Smooth muscle cell (in vitro differentiated cells): ENCODE data around the gene LRRC59. TPM values are rescaled to one million over a fixed set of nuclear protein-coding genes. Genes with fewer than 3 reads are reported as not detected.
A peak's percentile ranks its signal among the peaks of the same experiment; 100 is the strongest.
"Not testable (repeated sequence)": the region's sequence is repeated elsewhere in the genome, so short reads cannot be mapped to it uniquely, and the experiment has no call there.

ENCODE experiments used
- DNase-seq: peaks from one replicate; lab custom pipeline; 2025; ENCODE audit not compliant: unreplicated experiment; lab: John Stamatoyannopoulos, UW
- H2AFZ ChIP-seq: fragments of 200-600 bp; sonication (generic); 2 replicates; pipeline ENCODE4 v1.6.0; 2016; ENCODE audit warnings: antibody characterized with exemption, low read depth, mild to moderate bottlenecking
- H3F3A ChIP-seq: fragments of 200-600 bp; sonication (generic); 2 replicates; pipeline ENCODE4 v1.6.0; 2017; ENCODE audit warnings: antibody characterized with exemption, low read depth
- H3K27ac ChIP-seq: fragments of 200-600 bp; sonication (generic); 2 replicates; pipeline ENCODE4 v1.5.1; 2016; ENCODE audit warnings: low read depth, mild to moderate bottlenecking
- H3K27me3 ChIP-seq: fragments of 200-600 bp; sonication (generic); 2 replicates; pipeline ENCODE4 v1.6.1; 2016; ENCODE audit warnings: low read depth, mild to moderate bottlenecking
- H3K36me3 ChIP-seq: fragments of 200-600 bp; sonication (generic); 2 replicates; pipeline ENCODE4 v1.5.1; 2016; ENCODE audit warnings: low read depth
- H3K4me1 ChIP-seq: fragments of 200-600 bp; sonication (generic); 2 replicates; pipeline ENCODE4 v1.5.1; 2016; ENCODE audit warnings: low read depth
- H3K4me2 ChIP-seq: fragments of 200-600 bp; sonication (generic); 2 replicates; pipeline ENCODE4 v1.6.0; 2016; ENCODE audit warnings: mild to moderate bottlenecking
- H3K4me3 ChIP-seq: fragments of 200-600 bp; sonication (generic); 2 replicates; pipeline ENCODE4 v1.5.1; 2016; ENCODE audit warnings: mild to moderate bottlenecking
- H3K79me2 ChIP-seq: fragments of 200-600 bp; sonication (generic); 2 replicates; pipeline ENCODE4 v1.6.0; 2016; ENCODE audit warnings: low read depth, mild to moderate bottlenecking
- H3K9ac ChIP-seq: fragments of 200-600 bp; sonication (generic); 2 replicates; pipeline ENCODE4 v1.6.0; 2016; ENCODE audit warnings: low read depth
- H3K9me3 ChIP-seq: fragments of 200-600 bp; sonication (generic); replicated peaks from 2 replicates; pipeline ENCODE4 v1.5.1; 2016; ENCODE audit warnings: low read depth
- H4K20me1 ChIP-seq: fragments of 200-600 bp; sonication (generic); 2 replicates; pipeline ENCODE4 v1.6.0; 2016; ENCODE audit warnings: low read depth
- WGBS: methylation state at CpG from one replicate; pipeline ENCODE4 v1.1.7; 2016; ENCODE audit warnings: low lambda C conversion rate; 5-methylcytosine and 5-hydroxymethylcytosine counted together
- polyA plus RNA-seq: library from polyadenylated mRNA; unstranded; fragments of >200 nt; fragmentation: Nextera tagmentation; extraction: Ambion mirVana; gene quantifications from 2 replicates; pipeline ENCODE4 v1.2.1, GENCODE V29; 2016
- total RNA-seq: library from RNA; depleted of rRNA; stranded (reverse); fragments of >200 nt; gene quantifications from 2 replicates; pipeline ENCODE4 v1.2.3, GENCODE V29; 2014
- TF ChIP-seq, protein P1 (sequence below): fragments of 200-600 bp; sonication (generic); IDR thresholded peaks from 2 replicates; pipeline ENCODE4 v1.5.1; 2017; ENCODE audit warnings: borderline replicate concordance, mild to moderate bottlenecking, antibody characterized with exemption; ENCODE audit not compliant: insufficient read depth, poor library complexity, severe bottlenecking

LRRC59 gene
- total and polyA plus RNA-seq, 2 experiments from 2014 or later: 160 to 161 TPM

DNA sequence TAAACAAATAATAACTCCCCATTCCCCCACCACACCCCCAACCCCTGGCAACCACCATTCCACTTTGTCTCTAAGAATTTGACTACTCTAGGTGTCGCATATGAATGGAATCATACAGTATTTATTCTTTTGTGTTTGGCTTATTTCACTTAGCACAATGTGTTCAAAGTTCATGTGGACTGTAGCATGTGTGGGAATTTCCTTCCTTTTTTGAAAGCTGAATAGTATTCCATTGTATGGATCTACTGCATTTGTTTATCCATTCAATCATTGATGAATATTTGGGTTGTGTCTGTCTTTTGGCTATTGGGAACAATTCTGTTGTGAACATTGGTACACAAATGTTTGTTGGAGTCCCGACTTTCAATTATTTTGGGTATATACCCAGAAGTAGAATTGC lies 25.4 kb upstream of the LRRC59 start:
- H3K4me2 ChIP-seq: no peak overlapping the region
- no peaks in the 10 kb centered on the region for H3K36me3 ChIP-seq
- no peak for DNase-seq
- no peaks in the 10 kb centered on the region for H4K20me1 ChIP-seq
- no peak overlapping the region for H3K9ac ChIP-seq
- peaks cover 11% of the 10 kb centered on the region for H3F3A ChIP-seq
- H3K4me3 ChIP-seq: no peak overlapping the region
- H3K27ac ChIP-seq: no peak overlapping the region
- 97% methylated on average over 2 of the region's 2 CpGs for WGBS
- H3K9me3 ChIP-seq: no peaks in the 10 kb centered on the region
- no peak overlapping the region for H2AFZ ChIP-seq
- H3K79me2 ChIP-seq: no peaks in the 10 kb centered on the region
- no peaks in the 10 kb centered on the region for H3K27me3 ChIP-seq
- H3K4me1 ChIP-seq: peaks cover 13% of the 10 kb centered on the region
- TF ChIP-seq, protein P1, sequence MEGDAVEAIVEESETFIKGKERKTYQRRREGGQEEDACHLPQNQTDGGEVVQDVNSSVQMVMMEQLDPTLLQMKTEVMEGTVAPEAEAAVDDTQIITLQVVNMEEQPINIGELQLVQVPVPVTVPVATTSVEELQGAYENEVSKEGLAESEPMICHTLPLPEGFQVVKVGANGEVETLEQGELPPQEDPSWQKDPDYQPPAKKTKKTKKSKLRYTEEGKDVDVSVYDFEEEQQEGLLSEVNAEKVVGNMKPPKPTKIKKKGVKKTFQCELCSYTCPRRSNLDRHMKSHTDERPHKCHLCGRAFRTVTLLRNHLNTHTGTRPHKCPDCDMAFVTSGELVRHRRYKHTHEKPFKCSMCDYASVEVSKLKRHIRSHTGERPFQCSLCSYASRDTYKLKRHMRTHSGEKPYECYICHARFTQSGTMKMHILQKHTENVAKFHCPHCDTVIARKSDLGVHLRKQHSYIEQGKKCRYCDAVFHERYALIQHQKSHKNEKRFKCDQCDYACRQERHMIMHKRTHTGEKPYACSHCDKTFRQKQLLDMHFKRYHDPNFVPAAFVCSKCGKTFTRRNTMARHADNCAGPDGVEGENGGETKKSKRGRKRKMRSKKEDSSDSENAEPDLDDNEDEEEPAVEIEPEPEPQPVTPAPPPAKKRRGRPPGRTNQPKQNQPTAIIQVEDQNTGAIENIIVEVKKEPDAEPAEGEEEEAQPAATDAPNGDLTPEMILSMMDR: no peak

DNA sequence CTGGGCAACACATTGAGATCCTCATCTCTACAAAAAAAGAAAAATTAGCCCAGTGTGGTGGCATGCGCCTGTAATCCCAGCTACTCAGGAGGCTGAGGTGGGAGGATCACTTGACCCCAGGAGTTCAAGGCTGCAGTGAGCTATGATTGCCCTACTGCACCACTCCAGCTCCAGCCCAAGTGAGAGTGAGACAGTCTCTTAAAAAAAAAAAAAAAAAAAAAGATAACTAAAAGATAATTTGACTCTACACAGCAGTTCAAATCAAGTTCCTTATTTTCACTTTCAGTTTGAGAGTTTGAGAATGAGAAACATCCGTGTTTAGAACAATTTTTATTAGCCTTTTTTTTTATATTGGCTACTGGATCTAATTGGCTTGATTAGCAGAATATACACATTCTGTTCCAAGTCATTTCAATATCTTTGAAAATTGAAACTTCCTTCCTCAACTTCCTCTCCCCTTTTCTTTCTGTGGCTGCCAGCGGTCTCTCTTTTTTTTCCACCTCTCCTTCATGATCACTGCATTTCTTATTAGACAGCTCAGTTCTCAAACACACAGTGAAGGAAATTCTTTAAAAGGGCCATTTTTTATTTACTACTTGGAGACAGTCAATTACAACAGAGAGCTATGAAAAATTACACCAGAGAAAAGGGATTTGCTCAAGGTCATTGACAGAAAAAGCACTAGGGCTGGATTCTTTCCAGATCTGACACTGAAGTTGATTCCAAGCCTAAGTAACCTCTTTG lies 24.2 kb upstream of the LRRC59 start:
- Histone ChIP-seq H3K36me3 (no peaks in the 10 kb centered on the region), H3K4me2 (no peak overlapping the region), H3K79me2 (no peaks in the 10 kb centered on the region), H3K27ac (no peak overlapping the region), H2AFZ (peak overlapping the region; percentile 42), H3K27me3 (no peaks in the 10 kb centered on the region), H3K9ac (no peak overlapping the region), H3K9me3 (no peaks in the 10 kb centered on the region), H3F3A (peaks cover 9% of the 10 kb centered on the region), H4K20me1 (no peaks in the 10 kb centered on the region), H3K4me1 (peaks cover 7% of the 10 kb centered on the region), H3K4me3 (peak overlapping the region; percentile 10)
- no peak for DNase-seq
- 93% methylated on average over 3 of the region's 3 CpGs for WGBS
- TF ChIP-seq, protein P1: no peak

GRCh38 chr17:50420419-50421112 lies 23.2 kb upstream of the LRRC59 start:
- no peak overlapping the region for H3K4me3 ChIP-seq
- H3K79me2 ChIP-seq: no peaks in the 10 kb centered on the region
- DNase-seq: no peak
- H3K27ac ChIP-seq: no peak overlapping the region
- no peak overlapping the region for H3K9ac ChIP-seq
- H4K20me1 ChIP-seq: no peaks in the 10 kb centered on the region
- 91% methylated on average over 6 of the region's 6 CpGs for WGBS
- TF ChIP-seq, protein P1: no peak
- peaks cover 7% of the 10 kb centered on the region for H3F3A ChIP-seq
- peaks cover 3% of the 10 kb centered on the region for H3K4me1 ChIP-seq
- H3K27me3 ChIP-seq: no peaks in the 10 kb centered on the region
- H2AFZ ChIP-seq: no peak overlapping the region
- H3K36me3 ChIP-seq: no peaks in the 10 kb centered on the region
- H3K4me2 ChIP-seq: no peak overlapping the region
- H3K9me3 ChIP-seq: no peaks in the 10 kb centered on the region

DNA sequence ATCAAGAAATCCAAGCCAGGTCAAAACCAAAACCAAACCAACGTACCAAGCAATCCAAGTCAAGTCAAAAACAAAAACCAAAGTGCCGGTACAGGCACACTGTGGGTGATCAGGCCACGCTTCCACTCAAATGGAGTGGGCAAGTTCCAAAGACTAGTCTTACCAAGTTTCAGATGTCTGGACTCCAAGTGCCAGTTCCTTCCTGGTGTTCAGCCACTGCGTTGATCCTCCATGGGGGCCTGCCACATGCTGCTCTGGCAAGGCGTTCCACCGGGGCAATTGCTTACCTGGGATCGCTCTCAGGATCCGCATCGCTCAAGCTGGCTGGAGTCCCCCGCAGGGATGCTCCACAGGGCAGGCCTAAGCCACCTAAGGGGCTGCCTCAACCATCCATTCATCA lies 22.3 kb upstream of the LRRC59 start:
- not testable (repeated sequence) for H3K36me3 ChIP-seq, H2AFZ ChIP-seq

More for the DNA sequence above, 22.3 kb upstream of the LRRC59 start:
- not testable (repeated sequence) for H3K27ac ChIP-seq, H3K27me3 ChIP-seq, H3F3A ChIP-seq, H3K4me3 ChIP-seq, H3K4me1 ChIP-seq, H3K4me2 ChIP-seq, H3K79me2 ChIP-seq, DNase-seq, H3K9ac ChIP-seq, H3K9me3 ChIP-seq, H4K20me1 ChIP-seq
- WGBS: 97% methylated on average over 10 of the region's 10 CpGs
